Dedifferentiated amniotic fluid mesenchymal stem cell (primary cell): ENCODE results near the gene PARVG.

Source experiments
- DNase-seq: peaks from one replicate; pipeline ENCODE4 v3.0.0-alpha.2; 2016; ENCODE audit errors: extremely low spot score

PARVG gene

DNA sequence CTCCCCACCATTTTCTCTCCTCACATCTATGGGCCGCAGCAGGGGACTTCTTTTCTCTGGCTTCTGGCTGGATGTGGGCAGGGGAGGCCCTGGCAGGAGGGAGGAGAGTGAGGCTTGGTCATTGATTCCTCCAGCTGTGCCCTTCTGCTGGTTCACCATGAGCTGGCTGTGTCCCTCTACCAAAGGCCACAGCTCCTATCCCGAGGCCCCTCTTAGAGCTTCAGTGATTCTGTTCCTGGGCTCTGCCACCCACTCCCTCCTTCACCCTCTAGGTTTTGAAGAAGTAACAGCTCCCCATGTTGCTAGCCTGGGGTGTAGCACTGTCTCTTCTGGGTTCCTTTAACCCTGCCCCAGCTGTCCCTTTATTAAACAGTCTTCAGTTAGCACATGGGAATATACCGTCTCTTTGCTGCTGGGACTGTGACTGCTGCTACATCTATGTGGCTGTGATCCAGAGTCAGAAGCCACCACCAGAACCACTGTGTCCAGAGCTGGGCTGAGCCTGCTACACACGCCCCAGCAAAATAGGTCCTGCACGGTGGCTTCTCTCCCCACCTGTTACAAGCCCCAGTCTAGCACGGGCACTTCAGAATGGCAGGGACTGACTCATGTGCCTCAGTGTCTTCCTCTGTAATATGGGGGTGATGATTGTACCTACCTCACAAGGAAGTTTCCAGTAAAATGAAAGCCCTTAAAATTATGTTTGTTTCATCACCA lies 578 bp upstream of the PARVG start:
- DNase-seq, result no peak

- DNase-seq, result no peak
Observed at GRCh38 chr22:44181033-44181911, 547 bp downstream of the PARVG start.

GRCh38 chr22:44181912-44182587 lies 1.3 kb downstream of the PARVG start:
- DNase-seq, result no peak

DNA sequence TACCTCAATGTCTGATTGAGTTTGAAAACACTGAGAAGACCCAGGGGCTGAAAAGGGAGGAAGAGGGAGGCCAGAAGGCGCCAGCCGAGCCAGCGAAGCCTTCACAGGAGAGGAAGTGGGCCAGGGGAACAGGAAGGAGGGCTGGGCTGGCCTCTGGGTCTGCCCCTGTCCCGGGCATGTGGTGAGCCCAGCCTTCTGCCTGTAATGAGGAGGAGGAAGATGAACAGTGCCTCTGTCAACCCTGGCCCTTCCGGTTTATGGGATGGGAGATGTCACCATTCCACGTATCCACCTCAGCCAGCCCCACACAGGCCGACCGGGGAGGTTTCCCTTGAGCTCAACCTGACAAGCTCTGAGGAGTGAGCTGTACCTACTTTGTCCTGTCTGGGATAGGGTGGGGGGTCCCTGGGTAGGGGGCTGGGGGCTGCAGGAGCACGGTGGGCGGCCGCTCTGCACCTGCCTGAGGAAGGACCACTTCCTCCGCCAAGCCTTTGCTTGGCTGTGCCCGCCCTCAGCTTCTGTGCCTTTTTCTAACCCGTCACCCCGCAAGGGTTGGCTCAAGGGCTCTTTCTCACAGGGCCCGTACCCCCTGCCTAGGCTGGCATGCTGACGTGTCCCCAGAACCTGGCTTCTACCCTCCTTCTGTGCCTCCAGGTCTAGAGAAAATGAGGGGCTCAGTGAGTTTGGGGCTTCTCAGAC lies 2.0 kb downstream of the PARVG start:
- no peak for DNase-seq

GRCh38 chr22:44183287-44183588 lies 2.5 kb downstream of the PARVG start:
- no peak for DNase-seq

GRCh38 chr22:44184006-44184405 lies 3.3 kb downstream of the PARVG start:
- DNase-seq, result no peak

- no peak for DNase-seq
Observed at GRCh38 chr22:44185237-44186120, 4.8 kb downstream of the PARVG start.

GRCh38 chr22:44186121-44186510 lies 5.4 kb downstream of the PARVG start:
- no peak for DNase-seq

GRCh38 chr22:44186737-44187136 lies 6.0 kb downstream of the PARVG start:
- no peak for DNase-seq

GRCh38 chr22:44187652-44188230 lies 7.0 kb downstream of the PARVG start:
- DNase-seq, result no peak

DNA sequence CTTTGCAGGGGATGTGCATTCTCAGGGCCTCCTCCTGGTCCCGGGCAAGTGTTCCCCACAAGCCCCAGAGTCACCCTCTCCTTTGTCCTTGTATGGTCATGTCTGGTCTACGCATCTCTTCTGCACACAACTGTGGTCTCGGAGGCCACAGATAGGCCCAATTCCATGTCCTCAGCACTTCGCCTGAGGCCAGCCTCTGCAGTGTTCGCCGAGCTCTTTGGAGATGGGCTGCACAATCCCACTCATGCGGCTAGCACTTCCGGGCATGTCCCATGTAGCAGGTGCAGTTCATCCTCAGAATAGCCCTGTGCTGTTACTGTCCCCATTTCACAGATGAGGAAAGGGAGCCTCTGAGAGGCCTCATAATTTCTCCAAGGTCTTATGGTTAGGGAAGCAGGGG lies 7.6 kb downstream of the PARVG start:
- DNase-seq, result no peak

GRCh38 chr22:44188986-44189630 lies 8.4 kb downstream of the PARVG start:
- no peak for DNase-seq

DNA sequence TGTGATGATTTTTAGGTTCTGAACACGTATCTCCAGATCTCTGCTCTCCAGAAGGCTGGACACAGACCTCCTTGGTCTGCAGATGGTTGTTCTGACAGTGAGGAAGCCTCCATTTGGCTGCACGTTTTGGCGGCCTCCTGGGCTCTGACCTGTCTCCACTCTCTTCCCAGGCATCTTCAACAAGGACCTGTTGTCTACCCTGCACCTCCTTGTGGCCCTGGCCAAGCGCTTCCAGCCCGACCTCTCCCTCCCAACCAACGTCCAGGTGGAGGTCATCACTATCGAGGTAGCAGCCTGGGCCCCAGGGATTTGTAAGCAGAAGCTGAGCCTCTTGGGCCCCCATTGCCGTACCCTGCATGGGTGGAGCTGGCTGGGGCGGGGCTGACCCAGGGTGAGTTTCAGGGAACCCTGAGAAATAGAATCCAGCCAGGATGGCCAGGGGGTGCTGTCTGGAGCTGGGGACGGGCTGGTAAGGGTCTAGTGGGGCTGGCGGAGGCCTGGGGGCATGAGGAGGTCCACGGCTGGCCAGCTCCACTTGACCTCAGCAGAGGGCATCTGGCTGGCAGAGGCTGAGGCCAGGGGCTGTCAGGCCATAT lies 9.8 kb downstream of the PARVG start:
- no peak for DNase-seq

DNA sequence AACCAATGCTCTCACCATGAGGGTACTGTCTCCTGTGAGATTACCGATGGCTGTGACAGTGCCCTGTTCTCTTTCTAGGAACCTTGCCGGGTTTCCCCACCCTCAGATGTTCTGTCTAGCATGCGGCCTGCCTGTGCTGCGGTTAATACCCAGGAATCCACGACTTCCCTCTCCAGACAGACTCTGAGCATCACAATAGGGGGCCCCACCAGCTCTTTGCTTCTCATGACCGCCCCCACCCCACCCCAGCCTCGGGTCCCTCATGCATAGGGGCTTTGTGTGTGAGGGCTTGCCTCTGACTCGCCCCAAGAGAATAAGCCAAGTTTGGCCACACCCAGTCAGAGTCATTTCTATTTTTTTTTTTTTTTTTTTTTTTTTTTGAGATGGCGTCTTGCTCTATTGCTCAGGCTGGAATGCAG lies 10.3 kb downstream of the PARVG start:
- no peak for DNase-seq

- DNase-seq, result no peak
Observed at GRCh38 chr22:44192098-44192815, 11.5 kb downstream of the PARVG start.

GRCh38 chr22:44192816-44193534 lies 12.2 kb downstream of the PARVG start:
- DNase-seq, result no peak

DNA sequence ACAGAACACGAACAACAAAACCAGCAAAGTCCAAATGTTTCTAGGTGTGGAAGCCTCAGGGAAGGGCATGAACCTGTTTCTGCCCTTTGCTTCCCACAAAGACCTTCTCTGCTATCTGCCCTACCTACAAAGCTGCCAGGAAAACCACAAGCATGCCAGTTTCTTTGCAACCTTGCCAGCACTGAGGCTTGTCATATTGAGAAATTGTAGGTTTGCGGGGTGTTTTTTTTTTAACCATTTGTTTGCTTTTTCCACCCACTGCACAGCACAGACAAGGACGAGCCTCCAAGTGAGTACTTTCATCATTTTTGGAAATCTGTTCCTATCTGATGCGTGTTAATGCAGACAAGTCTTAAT lies 12.8 kb downstream of the PARVG start:
- no peak for DNase-seq

DNA sequence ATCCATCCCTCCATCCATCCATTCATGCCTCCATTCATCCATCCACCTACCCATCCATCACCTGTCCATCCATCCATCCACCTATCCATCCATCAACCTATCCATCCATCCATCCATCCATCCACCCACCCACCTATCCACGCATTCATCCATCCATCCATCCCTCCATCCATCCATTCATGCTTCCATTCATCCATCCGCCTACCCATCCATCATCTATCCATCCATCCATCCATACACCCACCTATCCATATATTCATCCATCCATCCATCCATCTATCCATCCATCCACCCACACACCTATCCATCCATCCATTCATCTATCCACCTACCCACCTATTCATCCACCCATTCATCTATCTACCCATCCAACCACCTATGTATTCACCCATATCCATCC lies 13.8 kb downstream of the PARVG start:
- no peak for DNase-seq
